HL-60 (cell line): ENCODE data around the gene ZNF280B.

ENCODE experiments used
- DNase-seq, 2 experiments: peaks; one replicate each; pipeline ENCODE4 v3.0.0-alpha.2; 2010 to 2020; ENCODE audit warnings: low read depth in 1 of 2, low spot score in 1 of 2
- H3K27ac ChIP-seq: fragments of 250-450 bp; sonication (Bioruptor Pico); replicated peaks from 2 replicates; pipeline ENCODE4 v1.5.1; 2020; ENCODE audit warnings: mild to moderate bottlenecking, moderate library complexity
- H3K27me3 ChIP-seq: fragments of 250-450 bp; sonication (Bioruptor Pico); 2 replicates; pipeline ENCODE4 v1.5.1; 2021; ENCODE audit warnings: mild to moderate bottlenecking, moderate library complexity; ENCODE audit not compliant: insufficient read depth, poor library complexity, severe bottlenecking
- H3K4me3 ChIP-seq: replicated peaks from 2 replicates; pipeline ENCODE4 v1.5.1; 2011; ENCODE audit warnings: mild to moderate bottlenecking, control low read depth, low read length; ENCODE audit not compliant: insufficient read depth
- GABPA ChIP-seq: IDR thresholded peaks from 2 replicates; pipeline ENCODE4 v1.6.1; 2012; ENCODE audit warnings: low read depth
- POLR2AphosphoS5 ChIP-seq: IDR thresholded peaks from 2 replicates; pipeline ENCODE4 v1.6.1; 2012; ENCODE audit warnings: low read depth
- REST ChIP-seq: IDR thresholded peaks from 2 replicates; pipeline ENCODE4 v1.6.1; 2012; ENCODE audit warnings: low read depth; ENCODE audit not compliant: insufficient replicate concordance
- SPI1 ChIP-seq: IDR thresholded peaks from 2 replicates; pipeline ENCODE4 v1.6.1; 2012; ENCODE audit warnings: low read depth, mild to moderate bottlenecking, borderline replicate concordance
- TF ChIP-seq, protein P1 (sequence below): IDR thresholded peaks from one replicate; pipeline ENCODE4 v1.5.1; 2011; ENCODE audit warnings: low read length, control low read depth, inconsistent platforms; ENCODE audit not compliant: insufficient read depth

The ZNF280B gene

DNA sequence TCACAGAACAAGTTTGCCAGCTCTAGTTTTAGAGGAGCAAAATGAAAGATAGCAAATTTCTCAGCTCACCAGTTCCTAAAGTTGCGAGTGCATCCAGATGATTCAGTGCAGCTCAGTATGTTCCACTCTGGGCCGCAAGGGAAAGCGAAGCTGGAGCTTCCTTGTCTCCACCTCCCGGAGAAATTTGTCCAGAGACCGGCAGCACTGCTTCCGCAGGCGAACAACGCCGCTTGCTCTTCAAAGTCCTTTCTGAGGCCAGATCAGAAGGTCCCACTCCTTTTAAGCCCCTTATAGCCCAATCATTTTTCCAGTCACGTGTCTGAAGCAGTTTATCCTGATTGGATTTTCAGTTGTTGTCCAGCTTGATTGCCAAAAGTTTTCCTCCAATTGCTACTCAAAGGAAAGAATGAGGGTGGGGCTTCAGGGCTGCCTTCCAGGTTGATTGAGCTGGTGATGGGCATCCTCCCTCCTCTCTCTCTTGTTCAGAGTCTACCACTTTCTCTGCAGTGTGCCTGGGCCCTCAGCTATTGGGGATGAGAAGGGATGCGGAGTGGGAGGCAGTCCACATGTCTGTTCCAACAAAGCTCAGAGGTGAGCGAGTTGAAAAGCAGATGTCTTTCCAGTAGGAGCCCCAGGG lies 11.6 kb upstream of the ZNF280B start, which contains the start of gene ZNF280A:
TSS of gene ZNF280A (minus strand) at position 251 of the 637 bp plus-strand sequence. CDS start 4,640 bp downstream, outside the sequence.
- Histone ChIP-seq H3K27ac (no peak within 1 kb of the TSS), H3K27me3 (no peaks in the 10 kb centered on the region), H3K4me3 (no peak within 1 kb of the TSS)
- no peak for TF ChIP-seq REST
- TF ChIP-seq, protein P1, sequence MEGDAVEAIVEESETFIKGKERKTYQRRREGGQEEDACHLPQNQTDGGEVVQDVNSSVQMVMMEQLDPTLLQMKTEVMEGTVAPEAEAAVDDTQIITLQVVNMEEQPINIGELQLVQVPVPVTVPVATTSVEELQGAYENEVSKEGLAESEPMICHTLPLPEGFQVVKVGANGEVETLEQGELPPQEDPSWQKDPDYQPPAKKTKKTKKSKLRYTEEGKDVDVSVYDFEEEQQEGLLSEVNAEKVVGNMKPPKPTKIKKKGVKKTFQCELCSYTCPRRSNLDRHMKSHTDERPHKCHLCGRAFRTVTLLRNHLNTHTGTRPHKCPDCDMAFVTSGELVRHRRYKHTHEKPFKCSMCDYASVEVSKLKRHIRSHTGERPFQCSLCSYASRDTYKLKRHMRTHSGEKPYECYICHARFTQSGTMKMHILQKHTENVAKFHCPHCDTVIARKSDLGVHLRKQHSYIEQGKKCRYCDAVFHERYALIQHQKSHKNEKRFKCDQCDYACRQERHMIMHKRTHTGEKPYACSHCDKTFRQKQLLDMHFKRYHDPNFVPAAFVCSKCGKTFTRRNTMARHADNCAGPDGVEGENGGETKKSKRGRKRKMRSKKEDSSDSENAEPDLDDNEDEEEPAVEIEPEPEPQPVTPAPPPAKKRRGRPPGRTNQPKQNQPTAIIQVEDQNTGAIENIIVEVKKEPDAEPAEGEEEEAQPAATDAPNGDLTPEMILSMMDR: no peak
- no peak for TF ChIP-seq GABPA
- TF ChIP-seq POLR2AphosphoS5: no peak
- TF ChIP-seq SPI1: no peak
- DNase-seq: no peak

- no peak for DNase-seq
- Histone ChIP-seq H3K27ac (no peak overlapping the region), H3K4me3 (no peak overlapping the region), H3K27me3 (no peaks in the 10 kb centered on the region)
- TF ChIP-seq SPI1: no peak
- no peak for TF ChIP-seq GABPA
- TF ChIP-seq POLR2AphosphoS5: no peak
- TF ChIP-seq, protein P1: no peak
- no peak for TF ChIP-seq REST
Observed at GRCh38 chr22:22519591-22519990, 11.0 kb upstream of the ZNF280B start.

DNA sequence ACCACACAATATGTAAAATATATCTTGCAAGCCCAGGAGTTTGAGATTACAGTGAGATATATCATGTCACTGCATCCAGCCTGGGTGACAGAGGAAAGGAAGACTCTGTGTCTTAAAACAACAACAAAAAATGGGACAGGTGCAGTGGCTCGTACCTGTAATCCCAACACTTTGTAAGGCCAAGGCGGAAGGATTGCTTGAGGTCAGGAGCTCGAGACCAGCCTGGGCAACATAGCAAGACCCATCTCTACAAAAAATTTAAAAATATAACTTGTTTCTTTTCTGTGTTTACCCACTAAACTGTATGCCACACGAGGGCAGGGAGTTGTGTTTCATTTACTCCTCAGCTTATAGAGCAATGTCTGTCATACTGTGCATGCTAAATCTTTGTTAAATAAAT lies 8.4 kb upstream of the ZNF280B start:
- H3K27me3 ChIP-seq: no peaks in the 10 kb centered on the region
- TF ChIP-seq REST (no peak), GABPA (no peak), SPI1 (no peak), POLR2AphosphoS5 (no peak)
- TF ChIP-seq, protein P1: no peak

More for the DNA sequence above, 8.4 kb upstream of the ZNF280B start:
- H3K4me3 ChIP-seq: no peak overlapping the region
- no peak for DNase-seq
- no peak overlapping the region for H3K27ac ChIP-seq
